Measurements from ENCODE around the gene FOXR2.

The FOXR2 gene, protein sequence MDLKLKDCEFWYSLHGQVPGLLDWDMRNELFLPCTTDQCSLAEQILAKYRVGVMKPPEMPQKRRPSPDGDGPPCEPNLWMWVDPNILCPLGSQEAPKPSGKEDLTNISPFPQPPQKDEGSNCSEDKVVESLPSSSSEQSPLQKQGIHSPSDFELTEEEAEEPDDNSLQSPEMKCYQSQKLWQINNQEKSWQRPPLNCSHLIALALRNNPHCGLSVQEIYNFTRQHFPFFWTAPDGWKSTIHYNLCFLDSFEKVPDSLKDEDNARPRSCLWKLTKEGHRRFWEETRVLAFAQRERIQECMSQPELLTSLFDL

DNA sequence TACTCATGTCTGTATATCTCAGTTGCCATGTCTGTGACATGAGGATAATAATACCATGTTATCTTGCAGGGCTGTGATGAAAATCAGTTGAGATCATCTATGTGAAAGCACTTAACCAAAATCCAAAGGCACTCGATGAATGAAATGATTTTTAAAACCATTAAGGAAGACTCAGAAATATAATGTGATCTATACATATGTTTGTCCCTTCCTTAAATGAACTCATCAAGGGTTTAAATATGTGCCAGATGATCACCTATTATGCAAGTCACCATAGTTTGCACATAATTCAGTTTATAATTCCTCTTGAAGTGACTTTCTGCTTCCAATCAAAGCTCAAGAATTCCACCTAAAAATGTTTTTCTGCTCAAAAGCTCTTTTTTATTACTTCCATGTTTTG lies at the start of gene FOXR2:
TSS of gene FOXR2 (plus strand) at position 301 of the 400 bp plus-strand sequence. CDS start 312 bp downstream, outside the sequence.
- DNase-seq (ENCODE audit: low read depth in 3 of 3): no peak

DNA sequence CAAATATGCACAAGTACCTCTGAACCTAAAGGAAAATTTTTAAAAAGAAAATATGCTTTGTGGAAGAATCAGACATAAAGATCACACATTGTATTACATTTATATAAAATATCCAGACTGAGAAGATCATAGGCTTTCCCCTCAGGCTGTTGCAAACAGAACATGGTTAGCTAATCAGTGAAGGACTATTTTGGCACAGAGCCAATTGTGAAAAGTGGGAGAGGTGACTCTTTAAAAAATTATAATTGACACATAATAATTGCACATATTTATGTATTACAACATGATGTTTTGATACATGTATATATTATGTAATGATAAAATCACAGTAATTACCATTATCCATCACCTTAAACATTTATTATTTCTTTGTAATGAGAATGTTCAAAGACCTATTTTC lies 44.1 kb upstream of the FOXR2 start:
- DNase-seq (ENCODE audit: low read depth in 3 of 3): no peak

DNA sequence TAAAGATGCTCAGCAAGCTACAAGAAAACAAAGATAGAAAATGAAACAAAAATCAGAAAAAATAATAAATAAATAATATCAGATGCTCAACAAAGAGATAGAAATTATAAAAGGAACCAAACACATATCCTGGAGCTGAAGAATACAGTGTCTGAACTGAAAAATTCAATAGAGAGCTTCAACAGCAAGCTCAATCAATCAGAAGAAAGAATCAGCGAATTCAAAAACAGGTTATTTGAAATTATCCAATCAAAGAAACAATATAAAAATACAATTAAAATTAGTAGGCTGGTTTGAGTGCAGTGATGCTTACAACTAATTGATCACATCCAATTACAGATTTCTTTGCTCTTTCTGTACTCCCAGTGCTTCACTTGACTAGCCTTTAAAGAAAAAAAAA lies 40.8 kb upstream of the FOXR2 start:
- DNase-seq (ENCODE audit: low read depth in 3 of 3): no peak

DNA sequence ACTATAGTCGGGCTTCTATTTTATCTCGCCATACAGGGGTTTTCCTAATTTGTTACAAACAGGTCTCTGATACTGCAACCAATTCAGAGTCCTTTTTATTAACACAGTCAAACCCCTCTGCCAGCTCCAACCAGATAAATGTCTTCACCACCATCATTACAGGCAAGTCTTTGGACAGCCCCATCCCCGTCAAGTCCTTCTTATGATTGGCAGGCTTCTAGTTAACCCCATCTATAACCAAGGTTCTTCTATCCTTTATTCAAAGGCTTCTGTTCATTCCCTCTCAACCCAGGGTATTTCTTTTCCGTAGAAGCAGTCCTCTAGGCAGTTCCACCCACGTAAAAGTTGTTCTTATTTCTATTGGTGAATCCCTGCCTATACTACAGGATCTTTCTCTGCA lies 29.9 kb upstream of the FOXR2 start:
- DNase-seq (ENCODE audit: low read depth in 3 of 3): no peak

DNA sequence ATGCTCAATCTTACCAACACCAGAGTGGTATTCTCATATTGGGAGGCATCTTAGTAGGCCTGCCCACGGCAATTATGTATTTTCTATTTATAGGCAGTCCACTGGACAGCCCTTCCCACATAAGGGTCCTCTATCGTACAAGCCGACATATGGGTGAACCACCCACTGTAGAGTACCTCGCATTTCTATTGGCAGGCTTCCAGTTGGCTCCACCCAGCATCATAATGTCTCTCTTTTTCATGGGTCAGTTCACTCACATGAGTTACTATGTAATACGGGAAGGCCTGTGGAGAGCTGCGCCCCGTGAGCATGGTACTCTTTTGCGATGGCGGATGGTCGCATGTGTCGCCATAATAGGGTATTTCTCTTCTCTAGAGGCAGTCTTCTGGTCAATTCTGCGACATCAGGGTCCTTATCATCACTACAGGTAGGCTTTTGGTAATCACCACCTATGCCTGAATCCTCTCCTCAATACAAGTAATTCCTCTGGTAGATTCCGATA lies 29.4 kb upstream of the FOXR2 start:
- no peak for DNase-seq (ENCODE audit: low read depth in 3 of 3)

DNA sequence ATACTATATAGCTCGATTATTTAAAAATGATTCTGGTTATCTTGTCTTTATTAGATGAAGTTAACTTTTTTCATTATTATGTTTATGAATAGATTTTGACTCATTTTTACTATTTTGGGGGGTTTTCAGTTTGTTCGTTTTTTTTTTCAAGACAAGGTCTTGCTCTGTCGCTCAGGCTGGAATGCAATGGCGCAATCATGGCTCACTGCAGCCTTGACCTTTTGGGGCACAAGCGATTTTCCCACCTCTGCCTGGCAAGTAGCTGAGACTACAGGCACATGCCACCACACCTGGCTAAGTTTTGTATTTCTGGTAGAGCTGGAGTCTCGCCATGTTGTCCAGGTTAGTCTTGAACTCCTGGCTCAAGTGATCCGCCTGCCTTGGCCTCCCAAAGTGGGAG lies 24.9 kb upstream of the FOXR2 start:
- no peak for DNase-seq (ENCODE audit: low read depth in 3 of 3)

DNA sequence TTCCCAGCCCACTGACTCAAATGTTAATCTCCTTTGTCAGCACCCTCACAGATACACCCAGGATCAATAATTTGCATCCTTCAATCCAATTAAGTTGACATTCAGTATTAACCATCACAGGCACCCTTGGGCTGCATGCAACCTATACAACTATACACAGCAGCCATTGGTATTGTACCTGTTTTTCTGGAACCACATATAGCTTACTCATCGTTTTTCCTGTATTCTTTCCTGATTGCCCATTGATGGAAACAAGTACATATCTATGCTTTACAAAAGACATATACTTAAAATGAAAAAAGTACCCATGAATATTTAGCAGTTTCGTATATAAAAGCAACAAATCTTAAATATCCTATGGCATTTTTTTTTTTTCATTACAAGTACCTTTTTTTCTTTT lies 3.7 kb upstream of the FOXR2 start:
- DNase-seq (ENCODE audit: low read depth in 3 of 3): no peak

DNA sequence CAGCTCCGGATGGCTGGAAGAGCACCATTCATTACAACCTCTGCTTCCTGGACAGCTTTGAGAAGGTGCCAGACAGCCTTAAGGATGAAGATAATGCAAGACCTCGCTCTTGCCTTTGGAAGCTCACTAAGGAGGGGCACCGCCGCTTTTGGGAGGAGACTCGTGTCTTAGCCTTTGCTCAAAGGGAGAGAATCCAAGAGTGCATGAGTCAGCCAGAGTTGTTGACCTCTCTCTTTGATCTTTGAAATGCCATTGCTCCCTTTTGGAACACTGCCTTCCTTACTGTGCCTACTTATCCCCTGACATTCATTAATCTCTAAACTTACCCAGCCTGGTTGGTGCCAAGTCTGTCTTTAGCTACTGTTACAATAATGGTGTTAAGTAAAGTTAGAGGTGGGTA lies 1.2 kb downstream of the FOXR2 start:
- DNase-seq (ENCODE audit: low read depth in 3 of 3): no peak

DNA sequence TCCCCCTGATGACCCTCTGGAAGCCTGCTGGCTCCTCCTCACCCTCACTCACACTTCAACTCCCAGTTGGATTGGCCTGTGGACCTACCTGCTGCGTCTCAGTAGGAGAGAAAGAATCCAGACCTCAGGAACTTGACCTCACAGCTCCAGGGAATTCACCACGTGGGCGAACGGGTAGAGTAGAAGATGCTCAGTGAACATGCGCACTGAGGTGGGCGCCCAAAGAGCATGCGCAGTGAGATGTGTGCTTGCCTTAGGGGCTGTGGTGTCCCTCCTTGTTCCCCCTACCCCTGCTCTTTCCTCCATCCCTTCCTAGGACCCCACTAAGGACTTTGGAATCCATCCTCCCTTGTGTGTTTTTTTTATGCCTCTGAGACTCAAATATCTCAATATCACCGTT lies 12.9 kb downstream of the FOXR2 start:
- no peak for DNase-seq (ENCODE audit: low read depth in 3 of 3)

DNA sequence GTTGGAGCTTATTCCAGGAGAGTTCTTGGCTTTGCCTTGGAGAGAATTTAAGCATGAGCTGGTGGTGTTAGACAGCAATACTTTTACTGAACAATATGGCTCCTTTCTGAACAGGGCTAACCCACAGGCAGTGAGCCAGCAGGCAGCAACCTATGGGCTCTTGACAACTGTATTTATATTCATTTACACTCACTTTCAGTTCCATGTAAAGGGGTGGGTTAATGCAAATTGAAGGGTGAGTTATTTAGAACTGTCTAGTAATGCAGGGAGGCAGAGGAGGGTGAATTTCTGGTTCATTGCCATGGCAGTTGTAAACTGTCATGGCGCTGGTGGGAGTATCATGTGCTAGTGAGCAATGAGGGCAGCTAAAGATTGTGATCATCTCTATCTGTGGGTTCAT lies 15.7 kb downstream of the FOXR2 start:
- DNase-seq (ENCODE audit: low read depth in 3 of 3): no peak

DNA sequence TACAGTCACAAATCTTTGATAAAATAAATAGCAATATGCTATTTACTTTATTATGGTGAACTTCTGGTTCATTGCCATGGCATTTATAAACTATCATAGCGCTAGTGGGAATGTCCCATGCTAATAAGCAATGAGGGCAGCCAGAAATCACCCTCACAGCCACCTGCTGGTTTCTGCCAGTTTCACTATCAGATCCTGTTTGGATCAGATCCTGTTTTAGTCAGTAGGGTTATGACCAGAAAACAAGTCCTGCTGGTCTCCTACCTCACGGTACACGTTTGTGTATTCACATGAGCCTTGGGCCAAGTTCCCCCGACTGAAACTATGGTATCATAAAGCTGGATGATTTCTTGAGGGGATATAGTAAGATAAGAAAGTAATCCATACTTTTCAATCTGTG lies 17.7 kb downstream of the FOXR2 start:
- DNase-seq (ENCODE audit: low read depth in 3 of 3): no peak

DNA sequence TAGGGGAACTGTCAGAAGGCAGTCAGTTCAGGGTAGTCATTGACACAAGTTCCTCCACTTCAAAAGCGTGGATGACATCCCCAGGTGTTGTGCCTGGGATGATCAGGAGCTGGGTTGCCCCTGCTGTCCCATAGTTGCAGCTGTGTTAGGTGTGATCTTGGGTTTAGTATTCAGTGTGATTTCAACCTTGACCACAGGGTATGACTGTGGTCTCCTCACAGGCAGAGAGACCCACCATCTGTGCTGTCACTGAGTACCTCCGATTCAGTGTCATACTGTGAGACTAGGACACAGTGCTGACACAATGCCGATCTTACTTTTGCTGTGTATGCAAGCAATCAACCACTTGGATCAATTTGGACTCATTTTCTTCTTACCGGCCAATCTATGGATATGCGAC lies 25.2 kb downstream of the FOXR2 start:
- no peak for DNase-seq (ENCODE audit: low read depth in 3 of 3)

DNA sequence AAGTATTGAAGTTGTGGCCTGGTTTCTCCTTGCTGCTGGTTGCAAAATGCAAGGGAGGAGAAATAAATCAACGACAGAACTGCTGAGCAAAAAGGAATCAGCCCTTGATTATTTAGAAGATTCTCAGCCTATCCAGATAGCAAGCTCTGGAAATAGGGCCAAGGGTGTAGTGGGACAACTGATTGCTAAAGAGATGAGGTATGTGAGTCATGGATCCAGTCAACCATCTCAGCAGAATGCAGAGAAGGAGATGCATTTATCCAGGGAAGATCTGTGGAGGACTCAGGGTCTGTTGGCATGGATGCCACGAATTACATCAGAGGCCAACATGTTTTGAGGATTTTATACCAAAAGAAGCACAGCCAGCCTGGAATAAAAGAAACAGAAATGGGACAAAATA lies 36.7 kb downstream of the FOXR2 start:
- no peak for DNase-seq (ENCODE audit: low read depth in 3 of 3)

DNA sequence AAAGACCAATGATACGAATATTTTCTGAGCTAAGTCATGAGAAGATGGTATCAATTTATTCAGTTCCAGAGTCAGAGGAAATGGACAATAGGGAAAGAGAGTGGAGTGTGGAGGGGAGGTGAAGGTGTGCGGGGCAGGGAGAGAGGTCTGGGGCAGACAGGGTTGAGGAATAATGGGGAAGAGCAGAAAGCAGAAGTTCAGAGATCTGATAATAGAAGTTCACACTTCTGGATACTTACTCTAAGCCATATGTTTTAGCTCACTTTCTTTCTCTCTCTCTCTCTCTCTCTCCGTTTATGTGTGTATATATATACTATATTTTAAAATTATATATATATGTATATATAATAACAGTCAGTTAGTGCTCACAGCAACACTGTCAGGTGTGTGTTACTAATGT lies 40.4 kb downstream of the FOXR2 start:
- DNase-seq (ENCODE audit: low read depth in 3 of 3): no peak

DNA sequence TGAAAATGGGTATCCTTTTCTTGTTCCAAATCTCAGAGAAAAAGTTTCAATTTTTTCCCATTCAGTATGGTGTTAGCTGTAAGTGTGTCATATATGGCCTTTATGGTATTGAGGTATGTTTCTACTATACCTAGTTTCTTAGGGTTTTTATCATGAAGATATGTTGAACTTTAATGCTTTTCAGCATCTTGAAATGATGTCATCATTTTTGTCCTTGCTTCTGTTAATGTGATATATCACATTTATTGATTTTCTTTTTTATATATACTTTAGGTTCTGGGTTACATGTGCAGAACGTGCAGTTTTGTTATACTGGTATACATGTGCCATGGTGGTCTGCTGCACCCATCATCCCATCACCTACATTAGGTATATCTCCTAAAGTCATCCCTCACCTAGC lies 44.9 kb downstream of the FOXR2 start:
- no peak for DNase-seq (ENCODE audit: low read depth in 3 of 3)

Measured in stimulated activated CD4-positive, alpha-beta T cell treated with anti-CD3 and anti-CD28 coated beads, TNF-alpha, amount 100 ng/mL, for 24 hours (primary cell).